Activated CD8-positive, alpha-beta memory T cell treated with anti-CD3 and anti-CD28 coated beads for 36 hours (primary cell): Measurements from ENCODE around the gene ARID3B. TPM values are rescaled to one million over a fixed set of nuclear protein-coding genes. Genes with fewer than 3 reads are reported as not detected.
"Not testable (repeated sequence)": the region's sequence is repeated elsewhere in the genome, so short reads cannot be mapped to it uniquely, and the experiment has no call there.

ENCODE experiments used
- CTCF ChIA-PET: fragments of 350-600 bp; sonication (Branson Sonifier 250); formaldehyde crosslinking; loops from one replicate; lab custom pipeline; 2021; ENCODE audit warnings: antibody characterized with exemption; lab: Charles Lee
- POLR2A ChIA-PET: fragments of 350-600 bp; sonication (Branson Sonifier 250); formaldehyde crosslinking; loops from one replicate; lab custom pipeline; 2021; ENCODE audit warnings: antibody characterized with exemption; lab: Charles Lee
- total RNA-seq, 2 experiments: library from RNA; stranded (reverse); gene quantifications; one replicate each; pipeline ENCODE4 v1.2.3, GENCODE V29; 2021

ARID3B gene
- total RNA-seq, 2 experiments from 2014 or later, result 34.2 to 34.3 TPM

DNA sequence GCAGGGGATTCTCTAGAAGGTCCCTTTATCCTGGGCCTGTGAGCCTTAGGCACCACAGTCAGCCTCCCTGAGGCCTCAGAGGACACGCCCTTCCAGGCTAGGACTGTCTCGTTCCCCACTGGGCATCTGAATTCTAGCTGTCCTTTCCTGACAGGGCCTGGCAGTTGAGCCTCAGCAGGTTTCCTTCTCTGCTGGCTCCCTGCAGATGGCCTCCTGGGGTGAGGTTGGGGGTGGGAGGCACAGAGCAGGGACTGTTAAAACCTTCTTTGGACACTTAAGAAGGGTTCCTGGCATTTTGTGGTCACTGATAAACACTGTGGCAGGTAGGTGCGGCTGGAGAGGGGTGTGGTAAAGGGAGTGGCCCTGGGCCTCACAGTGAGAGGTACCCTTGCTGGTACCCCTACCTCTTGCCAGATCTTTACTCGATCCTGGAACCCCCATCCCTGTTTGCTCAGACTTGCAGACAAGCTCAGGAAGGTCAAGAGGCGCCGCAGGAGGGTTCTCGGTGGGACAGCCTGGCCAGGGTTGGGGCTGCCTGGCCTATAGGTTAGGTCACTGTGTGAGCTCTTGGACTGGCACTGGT lies 83.1 kb downstream of the ARID3B start:
- ChIA-PET POLR2A (no interaction called here), CTCF (interaction anchor here (1.5 to 13.5 kb wide), 3 partner anchors 10 to 250 kb away, joined by 4 to 131 read pairs (median 20); no protein-coding TSS in a partner anchor)

DNA sequence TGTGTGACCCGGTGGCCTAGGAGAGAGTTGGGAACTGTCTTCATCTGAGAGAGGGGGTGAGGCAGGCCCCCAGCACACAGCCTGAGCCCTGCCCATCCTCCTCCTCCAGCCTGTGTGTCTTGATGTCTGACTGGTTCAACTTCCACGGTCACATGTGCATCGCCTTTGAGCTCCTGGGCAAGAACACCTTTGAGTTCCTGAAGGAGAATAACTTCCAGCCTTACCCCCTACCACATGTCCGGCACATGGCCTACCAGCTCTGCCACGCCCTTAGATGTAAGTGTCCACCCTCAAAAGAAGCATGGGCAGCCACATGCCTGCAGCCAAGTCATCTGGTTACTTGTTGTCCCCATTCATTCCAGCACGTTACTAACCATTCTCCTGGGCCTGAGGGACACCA lies 84.7 kb downstream of the ARID3B start:
- ChIA-PET CTCF (interaction anchor here (1.1 to 1.5 kb wide), 4 partner anchors 8 to 253 kb away, joined by 3 to 7 read pairs (median 4); no protein-coding TSS in a partner anchor), POLR2A (no interaction called here)

DNA sequence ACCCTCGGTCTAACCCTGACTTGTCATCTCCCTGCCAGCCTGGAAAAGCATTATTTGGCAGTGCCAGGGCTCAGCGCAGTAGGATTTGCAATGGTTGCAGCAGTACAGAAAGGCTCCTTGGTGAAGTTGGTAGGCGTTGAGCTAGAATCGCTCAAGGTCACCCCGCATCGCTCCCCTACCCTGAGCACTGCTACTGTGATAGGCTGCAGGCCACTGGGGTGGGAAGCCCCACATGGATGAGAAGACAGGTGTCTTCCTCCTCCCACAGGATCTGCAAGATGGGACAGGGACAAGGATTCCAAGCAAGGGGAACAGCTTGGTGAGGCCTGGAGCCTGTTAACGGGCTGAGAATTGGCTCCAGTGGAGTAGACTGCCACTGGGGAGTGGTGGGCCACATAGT lies 85.3 kb downstream of the ARID3B start:
- ChIA-PET POLR2A (no interaction called here), CTCF (interaction anchor here (0.8 to 1.5 kb wide), 6 partner anchors 9 to 253 kb away, joined by 3 to 7 read pairs (median 4); no protein-coding TSS in a partner anchor)

DNA sequence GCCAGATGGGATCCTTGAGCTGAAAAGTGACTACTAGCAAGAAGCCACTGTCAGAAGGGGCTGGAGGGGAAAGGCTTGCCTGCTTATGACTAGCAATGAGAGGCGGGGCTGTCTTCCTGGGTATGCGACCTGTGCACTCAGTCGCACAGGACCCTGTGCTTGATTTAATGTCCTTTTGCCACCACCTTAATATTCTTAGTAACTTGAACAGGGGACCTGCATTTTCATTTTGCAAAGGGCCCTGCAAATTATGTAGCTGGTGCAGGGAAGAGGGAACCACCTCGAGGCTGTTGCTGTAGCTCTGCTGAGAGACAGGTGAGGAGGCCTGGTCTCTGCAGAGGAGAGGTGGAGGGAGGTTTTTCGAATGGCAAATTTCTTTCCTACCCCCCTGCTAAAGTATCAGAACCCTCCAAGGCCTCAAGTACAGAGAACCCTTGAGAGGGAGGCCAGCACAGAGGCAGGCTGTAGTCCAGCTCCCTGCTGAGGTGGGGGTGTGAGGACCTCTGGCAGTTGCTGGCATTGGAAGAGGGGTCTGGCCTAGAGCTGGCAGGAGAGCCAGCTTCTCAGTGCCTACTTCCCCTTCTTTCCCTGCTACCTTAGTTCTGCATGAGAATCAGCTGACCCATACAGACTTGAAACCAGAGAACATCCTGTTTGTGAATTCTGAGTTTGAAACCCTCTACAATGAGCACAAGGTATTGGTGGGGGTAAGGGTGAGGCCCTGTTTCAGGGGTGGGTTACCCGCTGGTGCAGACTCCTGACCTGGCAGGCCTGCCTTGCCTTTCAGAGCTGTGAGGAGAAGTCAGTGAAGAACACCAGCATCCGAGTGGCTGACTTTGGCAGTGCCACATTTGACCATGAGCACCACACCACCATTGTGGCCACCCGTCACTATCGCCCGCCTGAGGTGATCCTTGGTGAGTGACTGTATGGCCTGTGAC lies 86.0 kb downstream of the ARID3B start:
- ChIA-PET POLR2A (no interaction called here), CTCF (interaction anchor here (0.8 to 1.5 kb wide), 4 partner anchors 8 to 254 kb away, joined by 3 to 4 read pairs (median 4); no protein-coding TSS in a partner anchor)

DNA sequence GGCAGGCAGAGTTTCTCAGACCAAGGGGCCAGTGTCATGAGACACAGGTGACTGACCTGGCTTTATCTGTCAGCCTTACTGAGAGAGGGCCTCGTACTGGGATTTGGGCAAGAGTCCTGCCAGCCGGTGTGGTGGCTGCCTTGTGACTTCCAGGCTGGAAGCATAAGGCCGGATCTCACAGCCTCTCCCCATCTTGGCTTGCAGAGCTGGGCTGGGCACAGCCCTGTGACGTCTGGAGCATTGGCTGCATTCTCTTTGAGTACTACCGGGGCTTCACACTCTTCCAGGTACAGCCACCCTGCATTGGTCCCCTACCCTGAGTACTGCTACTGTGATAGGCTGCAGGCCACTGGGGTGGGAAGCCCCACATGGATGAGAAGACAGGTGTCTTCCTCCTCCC lies 86.7 kb downstream of the ARID3B start:
- ChIA-PET POLR2A (no interaction called here), CTCF (interaction anchor here (1.3 kb wide), 2 partner anchors 140 to 141 kb away, joined by 4 read pairs; no protein-coding TSS in a partner anchor)

DNA sequence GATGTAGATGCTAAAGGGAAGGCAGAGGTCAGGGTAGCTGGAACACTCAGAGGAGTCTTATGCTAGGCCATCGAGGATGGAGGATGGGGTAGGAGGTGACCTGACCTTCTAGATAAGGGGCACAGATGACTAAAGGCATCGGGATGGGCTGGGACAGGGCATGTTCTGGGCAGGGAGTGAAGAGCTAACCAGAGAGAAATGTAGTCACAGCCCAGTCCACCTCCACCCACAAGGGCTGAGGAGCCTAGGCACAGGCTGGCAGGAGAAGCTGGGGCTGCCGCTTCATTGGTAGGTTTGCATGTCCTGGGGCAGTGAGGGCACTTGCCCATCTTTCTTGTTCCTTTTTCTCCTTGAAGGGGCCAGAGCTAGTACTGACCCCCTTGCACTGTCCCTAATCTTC lies 87.2 kb downstream of the ARID3B start:
- POLR2A ChIA-PET, result no interaction called here

DNA sequence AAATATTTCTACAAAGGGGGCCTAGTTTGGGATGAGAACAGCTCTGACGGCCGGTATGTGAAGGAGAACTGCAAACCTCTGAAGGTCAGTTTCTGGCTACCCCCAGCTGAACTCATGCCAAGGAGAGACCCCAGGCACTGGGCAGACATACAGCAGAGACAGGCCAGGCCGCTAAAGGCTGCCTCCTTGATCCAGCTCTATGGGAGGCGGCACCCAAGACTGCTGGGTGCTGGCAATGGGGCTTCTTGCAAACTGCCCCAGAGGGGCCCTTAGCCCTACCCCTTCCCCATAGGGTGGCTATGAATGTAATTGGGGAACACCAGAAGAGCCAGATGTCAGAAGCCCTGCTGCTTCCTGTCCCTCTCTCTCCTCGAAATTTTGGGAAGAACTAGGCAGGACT lies 87.9 kb downstream of the ARID3B start:
- CTCF ChIA-PET, result interaction anchor here (0.6 to 1.6 kb wide), 4 partner anchors 10 to 140 kb away, joined by 3 to 5 read pairs (median 4); no protein-coding TSS in a partner anchor
- POLR2A ChIA-PET, result interaction anchor here (0.7 kb wide), 1 partner anchor 214 kb away, joined by 3 read pairs; no protein-coding TSS in a partner anchor

More for the DNA sequence above, 87.2 kb downstream of the ARID3B start:
- CTCF ChIA-PET, result interaction anchor here (0.6 to 1.3 kb wide), 2 partner anchors 51 to 141 kb away, joined by 3 to 4 read pairs; no protein-coding TSS in a partner anchor

DNA sequence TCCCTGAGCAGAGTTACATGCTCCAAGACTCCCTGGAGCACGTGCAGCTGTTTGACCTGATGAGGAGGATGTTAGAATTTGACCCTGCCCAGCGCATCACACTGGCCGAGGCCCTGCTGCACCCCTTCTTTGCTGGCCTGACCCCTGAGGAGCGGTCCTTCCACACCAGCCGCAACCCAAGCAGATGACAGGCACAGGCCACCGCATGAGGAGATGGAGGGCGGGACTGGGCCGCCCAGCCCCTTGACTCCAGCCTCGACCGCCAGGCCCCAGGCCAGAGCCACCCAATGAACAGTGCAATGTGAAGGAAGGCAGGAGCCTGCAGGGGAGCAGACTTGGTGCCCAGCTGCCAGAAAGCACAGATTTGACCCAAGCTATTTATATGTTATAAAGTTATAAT lies 88.7 kb downstream of the ARID3B start:
- CTCF ChIA-PET, result interaction anchor here (0.8 to 13.5 kb wide), 4 partner anchors 9 to 143 kb away, joined by 3 to 259 read pairs (median 68); partner anchors contain the start of gene CLK3
- POLR2A ChIA-PET, result not testable (repeated sequence)

DNA sequence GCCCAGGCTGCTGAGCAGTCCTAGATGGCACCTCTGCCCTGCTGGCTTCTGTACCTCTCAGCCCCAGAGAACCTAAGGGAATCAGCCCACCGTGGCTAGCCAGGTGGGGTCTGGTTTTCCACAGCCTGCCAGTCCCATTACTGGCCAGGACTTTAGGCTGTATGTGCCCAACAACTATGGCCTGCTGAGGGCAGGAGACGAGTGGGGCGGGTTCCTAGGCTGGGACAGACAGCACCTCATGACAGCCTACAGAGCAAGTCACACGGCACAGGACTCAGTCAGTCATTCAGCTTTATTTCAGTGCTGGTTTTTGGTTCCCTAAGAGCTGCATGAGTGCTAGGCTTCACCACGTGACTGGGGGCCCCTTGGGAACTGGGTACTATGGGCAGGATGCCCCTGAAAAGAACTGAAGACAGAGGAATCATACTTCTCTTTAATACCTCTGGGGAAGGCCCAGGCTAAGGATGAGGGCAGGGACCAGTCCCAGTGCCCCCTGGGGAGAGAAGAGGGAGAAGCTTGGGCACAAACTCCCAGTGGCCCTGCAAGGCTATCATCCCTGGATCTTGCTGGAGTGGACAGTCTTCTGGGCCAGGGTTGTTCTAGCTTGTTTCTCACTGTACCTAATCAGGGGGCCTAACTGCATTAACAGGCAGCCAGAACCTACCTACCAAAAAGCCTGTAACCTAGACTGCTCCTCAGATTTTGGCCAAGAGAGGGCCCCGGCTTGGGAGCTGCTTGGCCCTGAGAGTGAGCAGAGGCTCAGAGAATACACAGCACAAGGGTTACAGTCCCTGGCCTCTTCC lies 89.5 kb downstream of the ARID3B start:
- ChIA-PET POLR2A (no interaction called here), CTCF (interaction anchor here (1.6 to 13.5 kb wide), 5 partner anchors 8 to 257 kb away, joined by 5 to 259 read pairs (median 22); partner anchors contain the start of gene CLK3)

DNA sequence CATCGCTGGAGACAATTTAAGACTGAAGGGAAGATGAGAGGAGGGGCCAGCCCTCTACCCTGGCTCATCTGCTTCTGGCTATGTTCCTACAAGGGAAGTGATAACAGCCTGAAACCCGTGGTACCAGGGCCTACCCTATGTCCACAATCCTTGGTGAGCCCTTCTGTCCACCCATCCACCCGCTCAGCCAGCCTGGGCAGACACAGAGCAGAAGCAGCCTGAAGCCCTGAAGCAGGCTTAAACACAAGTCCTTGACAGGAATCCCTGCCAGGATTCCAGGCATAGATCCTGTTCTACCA lies 90.0 kb downstream of the ARID3B start:
- CTCF ChIA-PET, result interaction anchor here (0.7 to 13.5 kb wide), 10 partner anchors 10 to 258 kb away, joined by 3 to 259 read pairs (median 4); partner anchors contain the start of gene CLK3
- POLR2A ChIA-PET, result interaction anchor here (0.6 kb wide), 3 partner anchors 51 to 143 kb away, joined by 3 to 8 read pairs (median 5); no protein-coding TSS in a partner anchor

DNA sequence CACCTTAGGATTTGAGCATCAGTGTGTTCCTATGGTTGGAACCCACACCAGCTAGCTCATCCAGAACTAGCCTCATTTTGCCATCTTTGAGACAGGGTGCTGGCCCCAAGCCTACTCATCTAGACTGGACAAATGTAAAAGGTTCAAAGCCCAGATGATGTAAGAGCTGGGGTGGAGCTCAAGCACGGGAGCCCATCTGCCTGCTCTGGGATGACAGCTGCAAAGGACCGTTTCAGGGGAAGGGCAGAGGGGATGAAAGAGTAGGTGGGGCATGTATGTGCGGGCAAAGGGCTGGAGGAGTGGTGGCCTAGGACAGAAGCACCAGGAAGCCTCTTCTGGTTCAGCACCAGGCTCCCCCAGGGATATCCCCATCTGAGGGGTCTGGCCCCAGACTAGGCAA lies 90.4 kb downstream of the ARID3B start:
- CTCF ChIA-PET, result interaction anchor here (0.6 to 13.5 kb wide), 21 partner anchors 10 to 269 kb away, joined by 3 to 259 read pairs (median 3); partner anchors contain the start of genes CLK3, MPI and ULK3
- POLR2A ChIA-PET, result interaction anchor here (0.6 to 1.0 kb wide), 4 partner anchors 13 to 143 kb away, joined by 3 to 8 read pairs (median 4); no protein-coding TSS in a partner anchor

DNA sequence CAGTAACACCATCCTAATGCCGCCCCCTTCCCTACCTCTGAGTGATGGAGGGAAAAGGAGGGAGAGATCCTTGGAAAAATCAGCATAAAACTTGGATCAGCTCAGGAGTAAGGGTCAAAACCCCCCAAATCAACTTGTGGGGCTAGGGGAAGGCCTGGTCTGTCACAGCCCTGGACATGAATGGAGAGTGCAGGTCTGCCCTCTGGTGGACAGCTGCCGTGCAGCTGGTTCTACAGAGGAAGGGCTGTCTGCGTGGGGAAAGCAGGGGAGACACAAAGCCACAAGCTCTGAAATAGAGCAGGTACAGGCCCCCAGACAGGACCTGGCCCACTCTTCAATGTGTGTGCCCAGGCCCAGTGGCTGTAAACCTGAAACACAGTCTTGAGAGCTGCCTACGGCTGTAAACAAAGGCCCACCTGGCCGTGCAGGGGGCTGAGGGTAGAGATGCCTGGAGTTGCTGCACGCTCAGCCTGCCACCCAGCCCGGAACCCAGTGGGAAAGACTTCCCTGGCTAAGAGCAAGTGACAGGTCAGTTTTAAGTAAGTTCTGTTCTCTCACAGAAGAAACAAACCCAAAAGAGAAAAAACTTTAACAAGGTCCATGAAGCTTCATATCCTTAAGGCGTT lies 91.0 kb downstream of the ARID3B start:
- POLR2A ChIA-PET, result interaction anchor here (0.6 to 1.0 kb wide), 4 partner anchors 14 to 142 kb away, joined by 3 to 8 read pairs (median 4); no protein-coding TSS in a partner anchor
- CTCF ChIA-PET, result interaction anchor here (0.6 to 13.5 kb wide), 21 partner anchors 9 to 268 kb away, joined by 3 to 259 read pairs (median 3); partner anchors contain the start of genes CLK3, MPI and ULK3

DNA sequence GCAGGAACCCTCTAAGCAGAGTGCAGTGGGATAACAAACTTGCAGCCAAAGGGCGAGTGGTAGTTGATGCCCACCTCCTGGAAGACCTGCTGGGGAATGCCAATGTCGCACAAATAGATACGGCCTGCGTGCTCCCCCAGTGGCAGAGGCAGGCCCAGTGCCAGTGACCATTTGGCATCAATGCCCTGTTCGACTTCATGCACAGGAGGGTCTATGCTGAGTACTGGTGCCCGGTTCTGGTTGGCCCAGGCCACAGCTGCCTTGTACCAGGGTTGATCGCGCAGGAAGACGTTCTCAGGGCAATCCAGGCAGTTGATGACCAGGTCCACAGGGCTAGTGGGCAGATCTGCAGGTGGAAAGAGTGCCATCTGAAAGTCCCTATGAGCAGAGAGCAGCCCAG lies 91.6 kb downstream of the ARID3B start:
- CTCF ChIA-PET, result interaction anchor here (0.6 to 13.5 kb wide), 16 partner anchors 9 to 268 kb away, joined by 3 to 259 read pairs (median 4); partner anchors contain the start of genes CLK3, MPI and ULK3
- POLR2A ChIA-PET, result interaction anchor here (1.0 kb wide), 1 partner anchor 15 kb away, joined by 3 read pairs; no protein-coding TSS in a partner anchor

DNA sequence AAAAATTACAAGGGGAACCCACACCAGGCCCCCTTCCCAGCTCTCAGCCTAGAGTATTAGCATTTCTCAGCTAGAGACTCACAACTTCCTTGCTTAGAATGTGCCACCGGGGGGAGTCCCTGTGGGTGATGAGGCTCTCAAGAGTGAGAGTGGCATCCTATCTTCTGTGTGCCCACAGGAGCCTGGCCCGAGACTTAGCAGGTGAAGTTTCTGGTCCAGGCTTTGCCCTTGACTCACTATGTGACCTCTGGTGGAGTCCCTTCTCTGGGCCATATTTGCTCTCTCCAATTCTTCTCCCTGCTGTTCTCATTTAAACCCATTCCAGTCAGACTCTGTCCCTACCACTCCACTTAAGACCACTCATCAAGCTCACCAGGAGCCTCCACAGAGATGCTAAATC lies 92.8 kb downstream of the ARID3B start:
- POLR2A ChIA-PET, result no interaction called here
- CTCF ChIA-PET, result interaction anchor here (1.0 to 13.5 kb wide), 10 partner anchors 8 to 317 kb away, joined by 3 to 259 read pairs (median 8); partner anchors contain the start of genes CLK3, CYP1A2 and EDC3

DNA sequence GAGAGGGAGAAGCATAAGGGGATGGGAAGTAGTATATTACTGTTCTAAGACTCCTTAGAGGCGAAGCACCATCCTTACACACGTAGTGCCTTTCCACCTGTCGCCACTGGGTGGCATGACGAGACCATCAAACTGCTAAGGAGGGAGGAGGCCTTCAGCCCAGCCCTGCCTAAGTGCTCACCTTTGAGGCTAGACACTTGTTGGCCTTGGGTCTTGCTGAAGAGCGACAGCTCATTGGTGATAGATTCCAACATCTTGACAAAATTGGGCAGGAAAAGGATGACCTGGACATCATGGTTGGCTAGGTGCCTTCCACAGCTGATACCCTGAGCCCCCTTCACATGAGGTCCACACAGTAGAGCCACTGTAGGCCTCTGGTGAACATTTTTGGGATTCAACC lies 94.2 kb downstream of the ARID3B start:
- CTCF ChIA-PET, result interaction anchor here (0.6 to 13.5 kb wide), 23 partner anchors 8 to 315 kb away, joined by 3 to 259 read pairs (median 4); partner anchors contain the start of genes CLK3, CYP1A1, CYP1A2 and EDC3
- POLR2A ChIA-PET, result no interaction called here

DNA sequence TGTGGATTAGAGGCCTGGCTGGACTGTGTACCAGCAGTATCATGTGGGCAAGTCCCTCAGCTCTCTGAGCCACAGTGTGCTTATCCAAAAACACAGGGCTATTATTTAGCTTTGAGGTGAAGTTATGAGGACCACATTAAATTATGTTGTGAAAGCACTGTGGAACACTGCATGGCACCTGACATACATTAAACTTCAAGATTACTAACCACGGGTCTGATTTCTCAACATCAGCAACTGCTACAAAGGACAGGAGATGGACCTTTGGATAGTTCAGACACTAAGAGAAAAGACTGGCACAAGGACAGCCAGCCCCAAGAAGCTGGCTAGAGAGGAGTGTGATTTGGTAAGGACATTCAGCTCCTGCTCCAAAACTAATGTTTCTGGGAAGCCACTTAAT lies 96.0 kb downstream of the ARID3B start:
- ChIA-PET CTCF (interaction anchor here (0.7 to 13.5 kb wide), 4 partner anchors 19 to 156 kb away, joined by 3 to 259 read pairs (median 67); partner anchors contain the start of genes CLK3 and CSK), POLR2A (no interaction called here)

DNA sequence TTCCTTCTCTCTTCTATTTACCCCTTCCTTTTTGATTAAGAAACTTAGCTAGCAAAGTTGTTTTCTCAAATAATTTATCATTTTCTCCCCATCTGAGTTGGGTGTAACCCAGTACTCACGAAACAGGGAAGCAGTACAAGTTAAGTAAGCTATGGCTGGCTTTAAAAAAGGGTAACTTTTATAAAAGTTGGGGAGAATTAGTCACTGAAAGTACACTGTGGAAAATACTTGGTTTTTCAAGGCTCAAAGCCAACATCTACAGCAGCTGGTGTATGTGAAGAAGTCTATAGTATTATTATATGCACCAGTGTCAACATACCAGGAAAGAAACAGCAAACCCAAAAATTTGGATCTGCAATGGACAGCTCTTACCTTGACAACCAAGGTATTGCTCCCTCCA lies 100.1 kb downstream of the ARID3B start:
- POLR2A ChIA-PET, result no interaction called here
- CTCF ChIA-PET, result interaction anchor here (0.9 to 13.5 kb wide), 3 partner anchors 9 to 132 kb away, joined by 3 to 259 read pairs (median 16); no protein-coding TSS in a partner anchor
